Uterus (tissue), 2 donors: ENCODE data around the gene ZNF652.

Experiments used
- POLR2A ChIP-seq, 2 donors: fragments of 450-650 bp; IDR thresholded peaks; one replicate each; pipeline ENCODE4 v1.6.1; 2016; ENCODE audit warnings: antibody characterized with exemption in 2 of 2, mild to moderate bottlenecking in 1 of 2, moderate library complexity in 1 of 2
- TF ChIP-seq, protein P1 (sequence below), 4 experiments: fragments of 200-600 bp in 2 of 4; fragments of 450-650 bp in 2 of 4; sonication (generic) in 2 of 4; IDR thresholded peaks; one replicate each; pipeline ENCODE4 v1.5.1; 2016 to 2019; ENCODE audit warnings: antibody characterized with exemption in 4 of 4, mild to moderate bottlenecking in 2 of 4, moderate library complexity in 1 of 4

DNA sequence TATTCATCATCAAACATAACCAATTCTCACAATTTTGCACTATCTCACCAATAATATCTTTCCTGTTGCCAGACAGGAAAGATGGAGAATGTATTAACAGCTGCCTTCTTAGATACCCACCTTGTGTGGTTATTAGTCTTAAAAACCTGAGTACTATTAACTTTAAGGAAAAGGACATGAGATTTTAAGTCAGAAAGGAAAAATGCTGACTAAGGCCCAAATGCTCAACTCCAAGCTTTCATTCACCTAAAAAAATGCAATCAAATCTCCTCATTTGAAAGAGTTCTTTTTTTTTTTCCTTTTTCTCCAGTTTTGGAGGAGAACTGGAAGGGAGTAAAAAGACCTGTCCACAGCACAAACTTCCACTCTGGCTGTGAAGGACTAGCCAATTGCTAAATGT lies 70.1 kb downstream of the ZNF652 start:
- TF ChIP-seq, protein P1, sequence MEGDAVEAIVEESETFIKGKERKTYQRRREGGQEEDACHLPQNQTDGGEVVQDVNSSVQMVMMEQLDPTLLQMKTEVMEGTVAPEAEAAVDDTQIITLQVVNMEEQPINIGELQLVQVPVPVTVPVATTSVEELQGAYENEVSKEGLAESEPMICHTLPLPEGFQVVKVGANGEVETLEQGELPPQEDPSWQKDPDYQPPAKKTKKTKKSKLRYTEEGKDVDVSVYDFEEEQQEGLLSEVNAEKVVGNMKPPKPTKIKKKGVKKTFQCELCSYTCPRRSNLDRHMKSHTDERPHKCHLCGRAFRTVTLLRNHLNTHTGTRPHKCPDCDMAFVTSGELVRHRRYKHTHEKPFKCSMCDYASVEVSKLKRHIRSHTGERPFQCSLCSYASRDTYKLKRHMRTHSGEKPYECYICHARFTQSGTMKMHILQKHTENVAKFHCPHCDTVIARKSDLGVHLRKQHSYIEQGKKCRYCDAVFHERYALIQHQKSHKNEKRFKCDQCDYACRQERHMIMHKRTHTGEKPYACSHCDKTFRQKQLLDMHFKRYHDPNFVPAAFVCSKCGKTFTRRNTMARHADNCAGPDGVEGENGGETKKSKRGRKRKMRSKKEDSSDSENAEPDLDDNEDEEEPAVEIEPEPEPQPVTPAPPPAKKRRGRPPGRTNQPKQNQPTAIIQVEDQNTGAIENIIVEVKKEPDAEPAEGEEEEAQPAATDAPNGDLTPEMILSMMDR (IDR thresholded peaks at IDR 0.05): no peak
- no peak for TF ChIP-seq POLR2A (IDR thresholded peaks at IDR 0.05)
